H7 (cell line): ENCODE measurements around the gene ARHGEF10L. TPM values are rescaled to one million over a fixed set of nuclear protein-coding genes. Genes with fewer than 3 reads are reported as not detected.

Source experiments
- DNase-seq: peaks from one replicate; pipeline ENCODE4 v3.0.0; 2012
- H3K27me3 ChIP-seq: 2 replicates; pipeline ENCODE4 v1.6.0; 2011; ENCODE audit warnings: mild to moderate bottlenecking, low read length; ENCODE audit not compliant: control insufficient read depth, insufficient read depth
- H3K36me3 ChIP-seq: replicated peaks from 2 replicates; pipeline ENCODE4 v1.5.1; 2011; ENCODE audit warnings: low read length; ENCODE audit not compliant: control insufficient read depth, insufficient read depth
- H3K4me3 ChIP-seq: 2 replicates; pipeline ENCODE4 v1.5.1; 2011; ENCODE audit warnings: low read depth, mild to moderate bottlenecking, control low read depth, low read length, moderate library complexity; ENCODE audit not compliant: insufficient read depth
- total RNA-seq: library from RNA; depleted of rRNA; stranded (reverse); fragments of >200 nt; shearing (Covaris generic); gene quantifications from 2 replicates; pipeline ENCODE4 v1.2.3, GENCODE V29; 2014

ARHGEF10L gene
- total RNA-seq, 1 experiment from 2014 or later: 54.8 TPM

- DNase-seq: no peak
- Histone ChIP-seq H3K27me3 (no peaks in the 10 kb centered on the region), H3K4me3 (no peak overlapping the region), H3K36me3 (peaks cover 36% of the 10 kb centered on the region)
Measured at GRCh38 chr1:17640393-17640792, 100.9 kb downstream of the ARHGEF10L start.

- peaks cover 31% of the 10 kb centered on the region for H3K36me3 ChIP-seq
- H3K27me3 ChIP-seq: no peaks in the 10 kb centered on the region
- no peak for DNase-seq
- H3K4me3 ChIP-seq: no peak overlapping the region
Measured at GRCh38 chr1:17640975-17641374, 101.5 kb downstream of the ARHGEF10L start.

- no peaks in the 10 kb centered on the region for H3K27me3 ChIP-seq
- DNase-seq: no peak
- H3K36me3 ChIP-seq: peaks cover 22% of the 10 kb centered on the region
- no peak overlapping the region for H3K4me3 ChIP-seq
Measured at GRCh38 chr1:17642169-17642568, 102.7 kb downstream of the ARHGEF10L start.

GRCh38 chr1:17642943-17643342 lies 103.4 kb downstream of the ARHGEF10L start:
- H3K4me3 ChIP-seq: no peak overlapping the region
- H3K36me3 ChIP-seq: peaks cover 18% of the 10 kb centered on the region
- H3K27me3 ChIP-seq: no peaks in the 10 kb centered on the region
- no peak for DNase-seq

- Histone ChIP-seq H3K27me3 (no peaks in the 10 kb centered on the region), H3K36me3 (peaks cover 14% of the 10 kb centered on the region), H3K4me3 (no peak overlapping the region)
- DNase-seq: peak; percentile 81
Measured at GRCh38 chr1:17643861-17644703, 104.6 kb downstream of the ARHGEF10L start.

- Histone ChIP-seq H3K4me3 (no peak overlapping the region), H3K36me3 (peaks cover 11% of the 10 kb centered on the region), H3K27me3 (no peaks in the 10 kb centered on the region)
- no peak for DNase-seq
Measured at GRCh38 chr1:17645068-17645911, 105.8 kb downstream of the ARHGEF10L start.

- Histone ChIP-seq H3K27me3 (no peaks in the 10 kb centered on the region), H3K36me3 (peaks cover 8% of the 10 kb centered on the region), H3K4me3 (no peak overlapping the region)
- DNase-seq: peak; percentile 83
Measured at GRCh38 chr1:17646444-17647280, 107.2 kb downstream of the ARHGEF10L start.

GRCh38 chr1:17648457-17649145 lies 109.1 kb downstream of the ARHGEF10L start:
- DNase-seq: no peak

GRCh38 chr1:17649371-17650106 lies 110.0 kb downstream of the ARHGEF10L start:
- no peak overlapping the region for H3K4me3 ChIP-seq
- DNase-seq: no peak
- H3K36me3 ChIP-seq: peaks cover 14% of the 10 kb centered on the region
- no peaks in the 10 kb centered on the region for H3K27me3 ChIP-seq

More at GRCh38 chr1:17648457-17649145, 109.1 kb downstream of the ARHGEF10L start:
- Histone ChIP-seq H3K27me3 (no peaks in the 10 kb centered on the region), H3K4me3 (no peak overlapping the region), H3K36me3 (peaks cover 13% of the 10 kb centered on the region)

GRCh38 chr1:17653276-17653675 lies 113.8 kb downstream of the ARHGEF10L start:
- H3K4me3 ChIP-seq: no peak overlapping the region
- no peak for DNase-seq

GRCh38 chr1:17653728-17654351 lies 114.3 kb downstream of the ARHGEF10L start:
- no peaks in the 10 kb centered on the region for H3K27me3 ChIP-seq
- no peak overlapping the region for H3K4me3 ChIP-seq
- H3K36me3 ChIP-seq: peaks cover 30% of the 10 kb centered on the region
- peak; percentile 93 for DNase-seq

More at GRCh38 chr1:17653276-17653675, 113.8 kb downstream of the ARHGEF10L start:
- peaks cover 31% of the 10 kb centered on the region for H3K36me3 ChIP-seq
- H3K27me3 ChIP-seq: no peaks in the 10 kb centered on the region

- Histone ChIP-seq H3K4me3 (no peak overlapping the region), H3K36me3 (peaks cover 27% of the 10 kb centered on the region), H3K27me3 (no peaks in the 10 kb centered on the region)
- no peak for DNase-seq
Measured at GRCh38 chr1:17654519-17654918, 115.0 kb downstream of the ARHGEF10L start.

- Histone ChIP-seq H3K4me3 (no peak overlapping the region), H3K27me3 (no peaks in the 10 kb centered on the region), H3K36me3 (peaks cover 29% of the 10 kb centered on the region)
- no peak for DNase-seq
Measured at GRCh38 chr1:17655169-17655568, 115.7 kb downstream of the ARHGEF10L start.
